ENCODE data around the gene DCBLD2. TPM values are rescaled to one million over a fixed set of nuclear protein-coding genes. Genes with fewer than 3 reads are reported as not detected.

Gene DCBLD2
- total RNA-seq, 1 donor from 2014 or later, result 33.9 TPM

- Mint-ChIP-seq H3K27ac (ENCODE audit: unreplicated experiment) (no peak overlapping the region), H3K4me3 (ENCODE audit: unreplicated experiment) (no peak overlapping the region), H3K36me3 (ENCODE audit: unreplicated experiment) (peaks cover 5% of the 10 kb centered on the region), H3K27me3 (ENCODE audit: unreplicated experiment) (no peaks in the 10 kb centered on the region), H3K9me3 (ENCODE audit: unreplicated experiment) (no peaks in the 10 kb centered on the region), H3K4me1 (ENCODE audit: low read depth, unreplicated experiment) (peaks cover 2% of the 10 kb centered on the region)
- no peak for DNase-seq
- no peak for TF ChIP-seq CTCF (IDR thresholded peaks at IDR 0.05; ENCODE audit: partially characterized antibody, unreplicated experiment)
Measured at GRCh38 chr3:98805571-98805970, 95.9 kb downstream of the DCBLD2 start.

GRCh38 chr3:98801043-98801747 lies 100.3 kb downstream of the DCBLD2 start:
- no peaks in the 10 kb centered on the region for H3K36me3 Mint-ChIP-seq (ENCODE audit: unreplicated experiment)
- no peak overlapping the region for H3K4me3 Mint-ChIP-seq (ENCODE audit: unreplicated experiment)
- DNase-seq, result no peak
- peaks cover 2% of the 10 kb centered on the region for H3K27me3 Mint-ChIP-seq (ENCODE audit: unreplicated experiment)
- H3K9me3 Mint-ChIP-seq (ENCODE audit: unreplicated experiment), result no peaks in the 10 kb centered on the region
- no peak overlapping the region for H3K27ac Mint-ChIP-seq (ENCODE audit: unreplicated experiment)
- no peaks in the 10 kb centered on the region for H3K4me1 Mint-ChIP-seq (ENCODE audit: low read depth, unreplicated experiment)
- no peak for TF ChIP-seq CTCF (IDR thresholded peaks at IDR 0.05; ENCODE audit: partially characterized antibody, unreplicated experiment)

GRCh38 chr3:98800401-98800800 lies 101.1 kb downstream of the DCBLD2 start:
- Mint-ChIP-seq H3K27me3 (ENCODE audit: unreplicated experiment) (peaks cover 2% of the 10 kb centered on the region), H3K9me3 (ENCODE audit: unreplicated experiment) (no peaks in the 10 kb centered on the region), H3K36me3 (ENCODE audit: unreplicated experiment) (no peaks in the 10 kb centered on the region), H3K4me1 (ENCODE audit: low read depth, unreplicated experiment) (no peaks in the 10 kb centered on the region), H3K4me3 (ENCODE audit: unreplicated experiment) (no peak overlapping the region), H3K27ac (ENCODE audit: unreplicated experiment) (no peak overlapping the region)
- no peak for DNase-seq
- no peak for TF ChIP-seq CTCF (IDR thresholded peaks at IDR 0.05; ENCODE audit: partially characterized antibody, unreplicated experiment)

- no peak for TF ChIP-seq CTCF (IDR thresholded peaks at IDR 0.05; ENCODE audit: partially characterized antibody, unreplicated experiment)
- no peak for DNase-seq
- Mint-ChIP-seq H3K4me3 (ENCODE audit: unreplicated experiment) (no peak overlapping the region), H3K27me3 (ENCODE audit: unreplicated experiment) (peaks cover 2% of the 10 kb centered on the region), H3K4me1 (ENCODE audit: low read depth, unreplicated experiment) (no peaks in the 10 kb centered on the region), H3K36me3 (ENCODE audit: unreplicated experiment) (no peaks in the 10 kb centered on the region), H3K9me3 (ENCODE audit: unreplicated experiment) (no peaks in the 10 kb centered on the region), H3K27ac (ENCODE audit: unreplicated experiment) (no peak overlapping the region)
Measured at GRCh38 chr3:98799479-98799878, 102.0 kb downstream of the DCBLD2 start.

- DNase-seq, result no peak
- Mint-ChIP-seq H3K4me3 (ENCODE audit: unreplicated experiment) (no peak overlapping the region), H3K4me1 (ENCODE audit: low read depth, unreplicated experiment) (no peaks in the 10 kb centered on the region), H3K36me3 (ENCODE audit: unreplicated experiment) (no peaks in the 10 kb centered on the region), H3K27ac (ENCODE audit: unreplicated experiment) (no peak overlapping the region), H3K9me3 (ENCODE audit: unreplicated experiment) (no peaks in the 10 kb centered on the region), H3K27me3 (ENCODE audit: unreplicated experiment) (peaks cover 2% of the 10 kb centered on the region)
- no peak for TF ChIP-seq CTCF (IDR thresholded peaks at IDR 0.05; ENCODE audit: partially characterized antibody, unreplicated experiment)
Measured at GRCh38 chr3:98798820-98799219, 102.7 kb downstream of the DCBLD2 start.

All from glutamatergic neuron (in vitro differentiated cells).